Measurements from ENCODE around the gene PLCB2.

Gene PLCB2

GRCh38 chr15:40293905-40294895 lies 13.5 kb downstream of the PLCB2 start:
- Histone ChIP-seq H4K20me1 (ENCODE audit: insufficient read depth, low read length, poor library complexity, severe bottlenecking) (no peaks in the 10 kb centered on the region), H3K4me1 (ENCODE audit: insufficient read depth, low read length, poor library complexity, severe bottlenecking) (peaks cover 4% of the 10 kb centered on the region), H3K36me3 (ENCODE audit: insufficient read depth, low read length) (peaks cover 6% of the 10 kb centered on the region; the same call in 1 of the 2 replicates), H3K9ac (ENCODE audit: low read depth, low read length, poor library complexity, severe bottlenecking) (no peak overlapping the region), H3K9me2 (replicated peaks; ENCODE audit: low read depth, low read length) (no peaks in the 10 kb centered on the region), H3F3A (ENCODE audit: low read depth) (no peaks in the 10 kb centered on the region), H3K27me3 (ENCODE audit: insufficient read depth, low read length, poor library complexity, severe bottlenecking) (no peaks in the 10 kb centered on the region), H3K4me2 (ENCODE audit: low read depth, low read length, poor library complexity, severe bottlenecking) (no peak overlapping the region), H3K79me2 (ENCODE audit: insufficient read depth, low read length) (no peaks in the 10 kb centered on the region), H3K4me3 (ENCODE audit: low read length, poor library complexity, severe bottlenecking) (no peak overlapping the region), H3K9me3 (ENCODE audit: insufficient read depth, low read depth, low read length) (no peaks in the 10 kb centered on the region), H2AFZ (ENCODE audit: low read length) (no peak overlapping the region)
- TF ChIP-seq EZH2phosphoT487 (IDR thresholded peaks at IDR 0.05; ENCODE audit: borderline replicate concordance) (no peak), CTCF (conservative IDR thresholded peaks at IDR 0.05; ENCODE audit: low read length) (no peak)

GRCh38 chr15:40293006-40293405 lies 14.7 kb downstream of the PLCB2 start:
- Histone ChIP-seq H2AFZ (ENCODE audit: low read length) (no peak overlapping the region), H3K9ac (ENCODE audit: low read depth, low read length, poor library complexity, severe bottlenecking) (no peak overlapping the region), H3K36me3 (ENCODE audit: insufficient read depth, low read length) (no peaks in the 10 kb centered on the region; the same call in 1 of the 2 replicates), H3F3A (ENCODE audit: low read depth) (no peaks in the 10 kb centered on the region), H3K79me2 (ENCODE audit: insufficient read depth, low read length) (no peaks in the 10 kb centered on the region), H3K4me2 (ENCODE audit: low read depth, low read length, poor library complexity, severe bottlenecking) (no peak overlapping the region), H3K27me3 (ENCODE audit: insufficient read depth, low read length, poor library complexity, severe bottlenecking) (no peaks in the 10 kb centered on the region), H4K20me1 (ENCODE audit: insufficient read depth, low read length, poor library complexity, severe bottlenecking) (no peaks in the 10 kb centered on the region), H3K9me3 (ENCODE audit: insufficient read depth, low read depth, low read length) (no peaks in the 10 kb centered on the region), H3K4me1 (ENCODE audit: insufficient read depth, low read length, poor library complexity, severe bottlenecking) (peaks cover 4% of the 10 kb centered on the region), H3K9me2 (replicated peaks; ENCODE audit: low read depth, low read length) (no peaks in the 10 kb centered on the region), H3K4me3 (ENCODE audit: low read length, poor library complexity, severe bottlenecking) (no peak overlapping the region)
- TF ChIP-seq CTCF (conservative IDR thresholded peaks at IDR 0.05; ENCODE audit: low read length) (no peak), EZH2phosphoT487 (IDR thresholded peaks at IDR 0.05; ENCODE audit: borderline replicate concordance) (no peak)

- no peak overlapping the region for H3K4me2 ChIP-seq (ENCODE audit: low read depth, low read length, poor library complexity, severe bottlenecking)
- no peaks in the 10 kb centered on the region for H3K9me3 ChIP-seq (ENCODE audit: insufficient read depth, low read depth, low read length)
- H4K20me1 ChIP-seq (ENCODE audit: insufficient read depth, low read length, poor library complexity, severe bottlenecking): no peaks in the 10 kb centered on the region
- no peaks in the 10 kb centered on the region for H3F3A ChIP-seq (ENCODE audit: low read depth)
- H3K79me2 ChIP-seq (ENCODE audit: insufficient read depth, low read length): no peaks in the 10 kb centered on the region
- no peaks in the 10 kb centered on the region for H3K9me2 ChIP-seq (replicated peaks; ENCODE audit: low read depth, low read length)
- H3K27me3 ChIP-seq (ENCODE audit: insufficient read depth, low read length, poor library complexity, severe bottlenecking): no peaks in the 10 kb centered on the region
- H3K4me1 ChIP-seq (ENCODE audit: insufficient read depth, low read length, poor library complexity, severe bottlenecking): peaks cover 4% of the 10 kb centered on the region
- H3K36me3 ChIP-seq (ENCODE audit: insufficient read depth, low read length): no peaks in the 10 kb centered on the region; the same call in 1 of the 2 replicates
- H3K9ac ChIP-seq (ENCODE audit: low read depth, low read length, poor library complexity, severe bottlenecking): no peak overlapping the region
- TF ChIP-seq EZH2phosphoT487 (IDR thresholded peaks at IDR 0.05; ENCODE audit: borderline replicate concordance): no peak
- TF ChIP-seq CTCF (conservative IDR thresholded peaks at IDR 0.05; ENCODE audit: low read length): no peak
- H2AFZ ChIP-seq (ENCODE audit: low read length): no peak overlapping the region
- no peak overlapping the region for H3K4me3 ChIP-seq (ENCODE audit: low read length, poor library complexity, severe bottlenecking)
Observed at GRCh38 chr15:40292246-40292645, 15.5 kb downstream of the PLCB2 start.

Measured in Loucy (cell line).